ENCODE results near the gene ARHGAP44.

Gene ARHGAP44

DNA sequence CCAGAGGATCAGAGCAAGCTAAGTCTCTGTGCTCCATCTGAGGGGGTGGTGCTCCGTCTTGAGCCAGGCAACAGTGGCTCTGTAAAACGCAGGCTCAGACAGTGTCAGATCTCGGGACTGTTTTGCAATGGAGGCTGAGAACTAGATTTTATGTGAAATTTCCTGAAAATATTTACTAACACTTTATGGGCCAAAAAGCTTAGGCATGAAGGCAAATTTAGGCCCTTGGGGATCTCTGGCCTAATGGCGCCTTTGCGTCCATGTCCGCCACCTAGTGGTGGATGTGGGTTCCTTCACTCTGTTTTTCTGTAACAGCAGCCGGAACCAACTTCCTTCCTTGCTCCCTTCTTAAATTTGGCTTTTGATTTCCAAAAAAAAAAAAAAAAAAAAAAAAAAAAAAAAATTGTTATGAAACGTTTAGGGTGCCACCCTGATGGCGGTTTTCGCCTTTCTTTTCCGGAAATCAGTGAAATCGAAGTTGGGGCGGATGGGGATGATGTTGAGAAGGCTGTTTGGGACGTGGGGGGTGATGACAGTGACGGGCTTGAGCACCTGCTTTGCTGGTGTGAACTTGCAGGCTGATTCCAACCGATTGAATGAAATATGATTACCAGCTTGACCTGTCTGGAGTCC lies 242.5 kb downstream of the ARHGAP44 start:
- Histone ChIP-seq H3K9ac (ENCODE audit: low read length) (no peak overlapping the region), H3K36me3 (ENCODE audit: control insufficient read depth, low read depth, low read length) (no peaks in the 10 kb centered on the region), H3K4me3 (ENCODE audit: low read length) (no peak overlapping the region), H3K27me3 (ENCODE audit: control insufficient read depth, insufficient read depth, low read length) (no peaks in the 10 kb centered on the region), H3K27ac (ENCODE audit: low read length) (no peak overlapping the region), H3K4me1 (ENCODE audit: control insufficient read depth, low read depth, low read length) (no peaks in the 10 kb centered on the region), H3K9me3 (ENCODE audit: control insufficient read depth, low read depth, low read length) (no peaks in the 10 kb centered on the region)

GRCh38 chr17:13035420-13035819 lies 246.1 kb downstream of the ARHGAP44 start:
- H3K36me3 ChIP-seq (ENCODE audit: control insufficient read depth, low read depth, low read length), result no peaks in the 10 kb centered on the region
- H3K27ac ChIP-seq (ENCODE audit: low read length), result no peak overlapping the region
- no peak overlapping the region for H3K9ac ChIP-seq (ENCODE audit: low read length)
- no peaks in the 10 kb centered on the region for H3K4me1 ChIP-seq (ENCODE audit: control insufficient read depth, low read depth, low read length)
- H3K4me3 ChIP-seq (ENCODE audit: low read length), result no peak overlapping the region
- H3K27me3 ChIP-seq (ENCODE audit: control insufficient read depth, insufficient read depth, low read length), result no peaks in the 10 kb centered on the region
- H3K9me3 ChIP-seq (ENCODE audit: control insufficient read depth, low read depth, low read length), result no peaks in the 10 kb centered on the region

DNA sequence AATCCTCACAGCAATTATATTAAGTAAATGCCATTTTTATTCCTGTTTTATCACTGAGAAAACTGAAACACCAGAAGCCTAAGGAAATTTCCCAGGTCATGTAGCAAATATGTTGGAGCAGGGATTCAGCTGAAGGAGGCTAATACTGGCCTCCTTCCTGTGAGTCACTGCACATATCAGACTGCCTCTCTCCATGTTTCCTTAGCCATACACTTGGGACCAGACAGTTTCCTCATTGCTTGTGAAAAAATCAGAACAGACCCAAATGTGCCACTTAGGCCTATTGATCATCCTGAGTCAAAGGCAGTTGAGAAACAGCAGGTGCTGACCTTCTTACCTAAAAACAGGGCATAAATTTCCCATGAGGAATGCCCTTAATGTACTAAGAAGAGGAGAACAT lies 247.5 kb downstream of the ARHGAP44 start:
- Histone ChIP-seq H3K4me3 (ENCODE audit: low read length) (no peak overlapping the region), H3K4me1 (ENCODE audit: control insufficient read depth, low read depth, low read length) (peaks cover 5% of the 10 kb centered on the region), H3K9ac (ENCODE audit: low read length) (no peak overlapping the region), H3K9me3 (ENCODE audit: control insufficient read depth, low read depth, low read length) (no peaks in the 10 kb centered on the region), H3K36me3 (ENCODE audit: control insufficient read depth, low read depth, low read length) (no peaks in the 10 kb centered on the region), H3K27ac (ENCODE audit: low read length) (no peak overlapping the region), H3K27me3 (ENCODE audit: control insufficient read depth, insufficient read depth, low read length) (no peaks in the 10 kb centered on the region)

DNA sequence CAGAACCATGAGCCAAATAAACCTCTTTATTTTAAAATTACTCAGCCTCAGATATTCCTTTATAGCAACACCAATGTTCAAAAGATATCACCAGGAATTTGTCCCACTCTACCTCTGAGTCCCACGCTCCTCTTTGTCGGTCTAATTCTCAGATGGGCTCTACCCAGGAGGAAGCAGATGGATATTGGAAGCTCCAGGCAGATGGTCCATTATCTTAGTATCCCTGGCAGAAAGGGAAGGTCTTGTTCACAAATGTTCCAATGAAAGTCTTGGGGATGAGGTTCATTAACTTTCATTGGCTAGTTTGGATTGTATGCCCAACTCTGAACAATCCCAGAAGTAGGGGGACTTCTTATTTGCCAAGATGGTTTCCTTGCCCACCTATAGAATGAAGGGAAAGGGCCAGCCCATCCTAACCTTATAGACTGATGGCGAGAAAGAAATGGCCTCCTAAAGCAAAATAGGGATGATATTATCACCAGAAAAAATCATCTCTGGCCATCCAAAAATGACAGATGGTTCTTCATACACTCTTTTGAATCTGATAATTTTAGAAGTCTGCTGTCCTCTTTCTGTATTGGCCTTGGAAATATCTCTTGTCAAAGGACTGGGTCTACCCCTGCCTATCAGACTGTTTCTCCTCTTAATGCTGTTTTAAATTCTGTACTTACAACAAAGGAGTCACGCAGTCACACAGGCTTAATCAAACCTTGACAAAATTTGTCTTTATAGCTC lies 249.8 kb downstream of the ARHGAP44 start:
- Histone ChIP-seq H3K27me3 (ENCODE audit: control insufficient read depth, insufficient read depth, low read length) (no peaks in the 10 kb centered on the region), H3K36me3 (ENCODE audit: control insufficient read depth, low read depth, low read length) (no peaks in the 10 kb centered on the region), H3K4me1 (ENCODE audit: control insufficient read depth, low read depth, low read length) (peaks cover 5% of the 10 kb centered on the region), H3K9me3 (ENCODE audit: control insufficient read depth, low read depth, low read length) (no peaks in the 10 kb centered on the region), H3K27ac (ENCODE audit: low read length) (no peak overlapping the region), H3K4me3 (ENCODE audit: low read length) (no peak overlapping the region), H3K9ac (ENCODE audit: low read length) (no peak overlapping the region)

Measured in iPS-18a (cell line).